NCI-H446 treated with DMSO at 0.1 percent for 48 hours (cell line): ENCODE results near the gene KCTD13.
"Not testable (repeated sequence)": the region's sequence is repeated elsewhere in the genome, so short reads cannot be mapped to it uniquely, and the experiment has no call there.

Experiments
- DNase-seq: peaks from one replicate; lab custom pipeline; 2025; lab: John Stamatoyannopoulos, UW

KCTD13 gene

GRCh38 chr16:29906520-29907244, 19.3 kb downstream of the KCTD13 start:
- DNase-seq = no peak

GRCh38 chr16:29905668-29906067, 20.4 kb downstream of the KCTD13 start:
- no peak for DNase-seq

GRCh38 chr16:29904947-29905346, 21.1 kb downstream of the KCTD13 start:
- no peak for DNase-seq

- DNase-seq = no peak
Observed at GRCh38 chr16:29903590-29903989, 22.4 kb downstream of the KCTD13 start.

GRCh38 chr16:29901607-29901945, 24.4 kb downstream of the KCTD13 start:
- no peak for DNase-seq

GRCh38 chr16:29900888-29901606, 25.0 kb downstream of the KCTD13 start:
- DNase-seq = no peak

- peak; percentile 77 for DNase-seq
Observed at GRCh38 chr16:29900102-29900887, 25.7 kb downstream of the KCTD13 start, which contains the start of gene ASPHD1. TSS of gene ASPHD1 (plus strand) at chr16:29900488. CDS start at chr16:29900972, 484 bp downstream.

- DNase-seq = peak; percentile 91
Observed at GRCh38 chr16:29899516-29900101, 26.4 kb downstream of the KCTD13 start, which contains the start of gene SEZ6L2. TSS of gene SEZ6L2 (minus strand) at chr16:29899550. CDS start at chr16:29899019, 531 bp downstream.

GRCh38 chr16:29898804-29899515, 27.1 kb downstream of the KCTD13 start:
- DNase-seq = no peak

- no peak for DNase-seq
Observed at GRCh38 chr16:29898135-29898803, 27.8 kb downstream of the KCTD13 start.

GRCh38 chr16:29897333-29897732, 28.7 kb downstream of the KCTD13 start:
- DNase-seq = no peak

GRCh38 chr16:29896841-29897240, 29.2 kb downstream of the KCTD13 start:
- no peak for DNase-seq

- no peak for DNase-seq
Observed at GRCh38 chr16:29894352-29894751, 31.7 kb downstream of the KCTD13 start.

GRCh38 chr16:29893553-29893952, 32.5 kb downstream of the KCTD13 start:
- DNase-seq = no peak

- DNase-seq = no peak
Observed at GRCh38 chr16:29892458-29892813, 33.6 kb downstream of the KCTD13 start.

GRCh38 chr16:29891525-29892457, 34.2 kb downstream of the KCTD13 start:
- DNase-seq = no peak

GRCh38 chr16:29889372-29889771, 36.7 kb downstream of the KCTD13 start:
- not testable (repeated sequence) for DNase-seq

GRCh38 chr16:29883987-29884386, 42.0 kb downstream of the KCTD13 start:
- DNase-seq = no peak

- DNase-seq = no peak
Observed at GRCh38 chr16:29881050-29881449, 45.0 kb downstream of the KCTD13 start.

GRCh38 chr16:29878172-29878571, 47.9 kb downstream of the KCTD13 start:
- DNase-seq = no peak
